Measurements from ENCODE around the gene TFB2M.
"Not testable (repeated sequence)": the region's sequence is repeated elsewhere in the genome, so short reads cannot be mapped to it uniquely, and the experiment has no call there.

The TFB2M gene, protein sequence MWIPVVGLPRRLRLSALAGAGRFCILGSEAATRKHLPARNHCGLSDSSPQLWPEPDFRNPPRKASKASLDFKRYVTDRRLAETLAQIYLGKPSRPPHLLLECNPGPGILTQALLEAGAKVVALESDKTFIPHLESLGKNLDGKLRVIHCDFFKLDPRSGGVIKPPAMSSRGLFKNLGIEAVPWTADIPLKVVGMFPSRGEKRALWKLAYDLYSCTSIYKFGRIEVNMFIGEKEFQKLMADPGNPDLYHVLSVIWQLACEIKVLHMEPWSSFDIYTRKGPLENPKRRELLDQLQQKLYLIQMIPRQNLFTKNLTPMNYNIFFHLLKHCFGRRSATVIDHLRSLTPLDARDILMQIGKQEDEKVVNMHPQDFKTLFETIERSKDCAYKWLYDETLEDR

DNA sequence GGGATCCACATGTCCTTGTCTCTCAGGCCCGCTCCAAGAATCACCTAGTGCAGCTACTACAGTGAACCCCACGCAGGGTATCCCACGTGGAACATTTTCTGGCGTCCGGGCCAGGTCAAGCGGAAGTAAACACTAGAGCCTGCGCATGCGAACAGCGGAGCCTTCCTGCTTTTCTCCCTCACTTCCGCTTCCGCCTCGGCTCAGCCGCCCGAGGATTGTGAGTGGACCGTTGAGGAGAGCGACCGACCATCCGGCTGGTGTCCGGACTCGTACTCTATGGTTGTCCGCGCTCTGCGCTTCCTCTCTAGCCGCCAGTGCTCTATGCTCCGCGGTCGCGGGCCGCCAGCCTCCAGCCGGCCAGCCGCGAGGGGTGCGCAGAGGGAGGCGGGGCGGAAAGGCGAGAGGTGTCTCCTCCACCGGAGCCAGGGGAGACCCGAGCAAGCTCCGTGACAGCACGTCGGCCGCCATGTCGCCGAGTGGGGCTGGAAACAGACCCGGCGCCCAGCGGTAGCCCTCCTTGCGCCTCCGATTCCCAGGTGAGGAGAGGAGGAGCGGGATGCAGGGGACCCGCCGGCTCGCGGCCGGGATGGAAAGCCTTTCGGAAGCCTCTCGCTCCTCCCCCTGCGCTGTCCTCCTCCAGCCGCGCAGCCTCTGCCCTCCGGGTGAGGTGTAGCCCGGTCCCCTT is at the start of gene TFB2M, which contains the start of gene CNST:
TSS of gene TFB2M (minus strand) at position 134 of the 685 bp plus-strand sequence. CDS start at position 11, 123 bp downstream.
TSS of gene CNST (plus strand) at position 329 of the 685 bp plus-strand sequence. CDS start 25,107 bp downstream, outside the sequence.
- DNase-seq (ENCODE audit: low read depth in 2 of 2) = peak; percentile 80 to 82

GRCh38 chr1:246613096-246613758 is 47.2 kb upstream of the TFB2M start:
- no peak for DNase-seq (ENCODE audit: low read depth in 2 of 2)

DNA sequence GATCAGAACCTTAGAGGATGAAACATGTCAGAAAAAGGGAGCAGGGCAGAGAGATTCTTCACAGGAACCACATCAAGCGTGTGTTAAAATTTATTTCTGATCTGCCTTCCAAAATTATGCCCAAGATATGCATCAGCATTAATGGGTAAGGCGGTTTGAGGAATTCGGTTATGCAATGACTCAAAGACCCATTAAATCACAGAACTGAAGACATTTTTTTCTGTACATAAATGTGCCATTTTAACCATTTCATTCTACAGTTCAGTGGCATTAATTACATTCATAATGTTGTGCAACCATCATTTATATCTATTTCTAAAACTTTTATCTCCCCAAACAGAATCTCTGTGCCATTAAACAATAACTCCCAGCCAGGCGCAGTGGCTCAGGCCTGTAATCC is 43.6 kb upstream of the TFB2M start:
- no peak for DNase-seq (ENCODE audit: low read depth in 2 of 2)

DNA sequence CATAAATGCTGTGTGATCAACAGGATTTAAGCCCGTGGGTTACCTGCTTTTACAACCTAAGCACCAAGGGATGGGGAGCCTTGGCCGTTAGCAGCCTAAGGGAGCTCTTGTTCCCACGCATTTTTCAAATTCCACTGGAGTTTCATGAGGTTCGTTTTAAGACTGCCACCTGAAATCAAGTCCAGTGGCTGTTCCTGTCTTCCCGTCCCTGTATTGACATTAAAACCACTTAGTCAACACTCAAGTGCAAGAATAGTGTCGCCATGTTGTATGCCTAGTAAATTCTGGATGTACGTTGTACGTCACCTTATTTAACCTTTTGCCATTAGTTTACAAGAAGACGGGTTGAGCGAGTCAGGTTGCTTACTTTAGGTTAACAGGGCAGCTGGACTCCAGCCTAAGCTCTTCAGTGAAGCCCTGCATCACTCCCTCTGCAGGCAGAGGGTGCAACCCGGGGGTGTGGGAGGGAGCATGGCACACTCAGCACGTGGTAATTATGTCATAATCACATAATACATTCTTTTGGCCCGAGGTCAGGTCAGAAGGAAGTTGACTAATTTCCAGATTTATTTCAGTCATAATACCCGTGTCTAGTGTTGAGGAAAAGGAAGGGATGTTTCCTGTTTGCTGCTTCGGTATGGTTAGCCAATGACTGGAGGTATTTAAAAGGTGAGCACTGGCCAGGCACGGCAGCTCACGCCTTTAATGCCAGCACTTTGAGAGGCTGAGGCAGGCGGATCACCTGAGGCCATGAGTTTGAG is 42.7 kb upstream of the TFB2M start:
- no peak for DNase-seq (ENCODE audit: low read depth in 2 of 2)

DNA sequence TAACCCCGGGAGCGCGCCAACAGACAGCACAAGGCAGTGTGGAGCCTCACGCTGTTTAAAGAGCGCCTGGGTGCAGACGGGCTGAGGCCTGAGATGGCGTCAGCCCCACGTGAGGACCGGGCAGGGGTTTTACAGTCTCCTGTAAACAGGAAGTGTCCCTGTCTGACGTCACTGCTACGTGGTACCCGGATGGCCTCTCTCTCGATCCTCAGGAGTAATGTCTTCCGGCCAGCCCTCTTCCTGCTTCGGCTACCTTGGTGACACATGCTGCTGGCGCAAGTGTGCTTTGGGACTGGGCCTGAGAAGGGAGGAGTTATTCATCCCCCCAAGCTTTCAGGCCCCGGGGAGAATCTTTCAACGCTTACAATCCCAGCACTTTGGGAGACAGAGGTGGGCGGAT is 41.4 kb upstream of the TFB2M start:
- DNase-seq (ENCODE audit: low read depth in 2 of 2) = no peak

- not testable (repeated sequence) for DNase-seq (ENCODE audit: low read depth in 2 of 2)
Observed at GRCh38 chr1:246605231-246605630, 39.2 kb upstream of the TFB2M start.

- DNase-seq (ENCODE audit: low read depth in 2 of 2) = no peak
Observed at GRCh38 chr1:246602194-246602593, 36.1 kb upstream of the TFB2M start.

GRCh38 chr1:246600579-246600978 is 34.5 kb upstream of the TFB2M start:
- no peak for DNase-seq (ENCODE audit: low read depth in 2 of 2)

- no peak for DNase-seq (ENCODE audit: low read depth in 2 of 2)
Observed at GRCh38 chr1:246599315-246599714, 33.3 kb upstream of the TFB2M start.

GRCh38 chr1:246597971-246598370 is 31.9 kb upstream of the TFB2M start:
- no peak for DNase-seq (ENCODE audit: low read depth in 2 of 2)

GRCh38 chr1:246597340-246597739 is 31.3 kb upstream of the TFB2M start:
- DNase-seq (ENCODE audit: low read depth in 2 of 2) = no peak

DNA sequence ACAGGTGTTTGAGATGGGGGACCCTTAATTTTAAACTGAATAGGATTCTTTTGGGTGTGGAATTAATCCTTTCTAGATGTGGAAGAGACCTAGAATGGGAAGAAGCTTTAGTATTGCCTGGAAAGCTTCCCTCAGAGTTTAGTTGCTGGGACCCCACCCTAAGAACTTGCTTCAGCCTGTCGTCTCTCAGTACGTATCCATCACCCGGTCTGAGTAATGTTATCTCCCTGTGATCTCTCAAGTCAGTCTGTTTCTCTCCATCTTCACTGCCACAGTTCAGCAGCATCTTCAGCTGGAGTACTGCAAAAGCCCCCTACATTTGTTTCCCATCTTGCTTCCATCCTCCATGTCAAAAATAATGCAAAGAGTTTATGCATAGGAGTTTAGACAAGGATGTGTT is 29.1 kb upstream of the TFB2M start:
- no peak for DNase-seq (ENCODE audit: low read depth in 2 of 2)

DNA sequence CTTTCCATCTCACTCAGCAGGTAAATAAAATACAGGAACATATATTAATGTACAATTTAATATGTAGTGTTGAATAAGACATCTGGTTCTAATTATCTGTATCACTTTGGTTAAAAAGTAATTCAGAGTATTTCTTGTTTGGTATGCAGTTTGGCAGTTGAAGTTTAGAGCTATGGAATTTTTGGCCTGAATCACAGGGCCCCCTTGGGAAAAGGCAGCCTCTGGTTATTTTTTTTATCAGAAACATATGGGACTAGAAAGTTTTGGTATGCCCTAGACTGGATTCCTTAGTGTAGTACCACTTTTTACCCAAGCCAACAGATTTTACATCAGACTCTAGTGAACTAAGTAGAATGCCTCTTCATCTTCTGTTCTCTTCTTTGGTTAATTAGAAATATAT is 26.6 kb upstream of the TFB2M start:
- DNase-seq (ENCODE audit: low read depth in 2 of 2) = no peak

DNA sequence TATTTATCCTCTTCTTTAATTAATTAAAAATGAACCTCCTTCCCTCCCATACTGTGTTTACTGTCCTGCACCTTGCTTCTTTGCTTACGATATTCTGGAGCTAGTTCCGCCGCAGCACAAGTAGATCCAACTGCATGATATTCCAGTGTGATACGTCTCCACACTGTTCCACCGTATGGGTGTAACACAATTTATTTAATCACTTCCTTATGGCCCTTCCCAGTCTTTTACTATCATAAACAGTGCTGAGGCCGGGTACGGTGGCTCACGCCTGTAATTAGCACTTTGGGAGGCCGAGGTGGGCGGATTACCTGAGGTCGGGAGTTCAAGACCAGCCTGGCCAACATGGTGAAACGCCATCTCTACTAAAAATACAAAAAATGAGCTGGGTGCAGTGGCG is 25.9 kb upstream of the TFB2M start:
- no peak for DNase-seq (ENCODE audit: low read depth in 2 of 2)

DNA sequence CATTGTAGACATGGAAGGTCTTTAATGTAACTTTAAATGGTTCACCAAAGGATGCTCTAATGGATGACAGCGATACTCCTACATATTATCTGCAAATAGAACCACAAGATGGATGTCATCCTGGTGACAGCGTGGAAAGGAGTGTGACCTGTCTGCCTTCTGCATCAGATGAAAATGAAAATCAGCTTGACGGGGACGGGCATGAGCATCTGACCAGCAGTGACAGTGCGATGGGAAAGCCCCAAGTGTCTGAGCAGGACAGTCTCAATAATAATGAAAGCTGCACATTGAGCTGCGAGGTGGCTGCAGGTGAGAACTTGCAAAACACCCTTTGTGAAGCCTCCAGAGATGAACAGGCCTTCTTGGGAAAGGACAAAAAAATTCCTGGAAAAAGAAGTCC is 25.4 kb upstream of the TFB2M start:
- no peak for DNase-seq (ENCODE audit: low read depth in 2 of 2)

DNA sequence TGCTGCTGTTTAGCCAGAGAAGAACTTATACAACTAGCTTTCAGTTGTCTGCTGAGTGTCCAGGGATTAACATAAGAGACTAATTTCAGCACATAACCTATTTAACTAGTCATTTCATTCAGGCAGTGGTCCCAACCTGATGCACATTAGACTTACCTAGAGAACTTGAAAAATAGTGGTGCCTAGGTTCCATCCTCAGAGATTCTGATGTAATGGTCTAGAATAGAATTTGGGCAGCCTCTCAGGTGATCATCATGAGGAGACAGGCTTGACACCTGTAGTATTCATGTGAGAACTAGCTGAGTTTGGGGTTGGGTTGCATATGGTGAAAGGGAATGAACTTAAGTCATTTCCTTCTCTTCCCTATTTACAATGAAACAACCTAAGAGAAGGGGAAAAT is 25.0 kb upstream of the TFB2M start:
- DNase-seq (ENCODE audit: low read depth in 2 of 2) = no peak

GRCh38 chr1:246589919-246590318 is 23.9 kb upstream of the TFB2M start:
- not testable (repeated sequence) for DNase-seq (ENCODE audit: low read depth in 2 of 2)

DNA sequence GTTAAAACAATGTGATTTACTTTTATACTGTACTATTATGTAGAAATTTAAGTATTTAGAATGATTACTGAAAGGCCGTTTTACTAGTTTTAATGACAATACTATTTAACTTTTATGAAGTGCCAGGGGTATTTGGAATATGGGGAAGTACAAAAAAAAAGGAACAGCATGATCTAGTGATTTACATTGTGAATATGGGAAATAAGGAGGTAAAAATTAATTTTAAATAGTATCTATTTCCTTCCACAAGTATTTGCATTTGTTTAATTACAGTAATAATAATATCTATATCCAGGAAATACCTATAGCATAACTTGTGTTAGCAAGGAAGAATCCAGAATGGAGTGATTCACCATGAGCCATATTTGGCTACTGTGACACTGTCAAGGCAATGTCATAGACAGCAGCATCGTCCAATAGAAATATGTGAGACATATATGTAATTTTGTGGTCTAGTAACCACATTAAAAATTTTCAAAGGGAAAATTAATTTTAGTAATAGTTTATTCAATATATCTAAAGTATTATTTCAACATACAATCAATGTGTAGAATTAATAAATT is 22.2 kb upstream of the TFB2M start:
- no peak for DNase-seq (ENCODE audit: low read depth in 2 of 2)

GRCh38 chr1:246587606-246588005 is 21.5 kb upstream of the TFB2M start:
- DNase-seq (ENCODE audit: low read depth in 2 of 2) = no peak

DNA sequence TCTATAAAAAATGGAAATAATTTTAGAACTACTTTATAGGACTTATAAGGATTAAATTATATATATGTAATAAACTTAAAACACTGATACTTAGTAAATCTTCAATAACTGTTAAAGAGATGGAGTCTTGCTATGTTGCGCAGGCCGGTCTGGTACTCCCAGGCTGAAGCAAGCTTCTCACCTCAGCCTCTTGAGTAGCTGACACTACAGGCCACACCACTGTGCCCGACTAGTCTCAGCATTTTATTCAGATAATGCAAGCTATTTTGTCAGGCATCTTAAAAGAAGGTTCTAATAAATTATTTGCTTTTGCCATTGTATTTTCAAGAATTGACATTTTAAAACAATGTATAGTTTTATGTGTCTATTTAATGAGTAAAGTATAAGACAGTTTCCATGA is 21.0 kb upstream of the TFB2M start:
- DNase-seq (ENCODE audit: low read depth in 2 of 2) = no peak

DNA sequence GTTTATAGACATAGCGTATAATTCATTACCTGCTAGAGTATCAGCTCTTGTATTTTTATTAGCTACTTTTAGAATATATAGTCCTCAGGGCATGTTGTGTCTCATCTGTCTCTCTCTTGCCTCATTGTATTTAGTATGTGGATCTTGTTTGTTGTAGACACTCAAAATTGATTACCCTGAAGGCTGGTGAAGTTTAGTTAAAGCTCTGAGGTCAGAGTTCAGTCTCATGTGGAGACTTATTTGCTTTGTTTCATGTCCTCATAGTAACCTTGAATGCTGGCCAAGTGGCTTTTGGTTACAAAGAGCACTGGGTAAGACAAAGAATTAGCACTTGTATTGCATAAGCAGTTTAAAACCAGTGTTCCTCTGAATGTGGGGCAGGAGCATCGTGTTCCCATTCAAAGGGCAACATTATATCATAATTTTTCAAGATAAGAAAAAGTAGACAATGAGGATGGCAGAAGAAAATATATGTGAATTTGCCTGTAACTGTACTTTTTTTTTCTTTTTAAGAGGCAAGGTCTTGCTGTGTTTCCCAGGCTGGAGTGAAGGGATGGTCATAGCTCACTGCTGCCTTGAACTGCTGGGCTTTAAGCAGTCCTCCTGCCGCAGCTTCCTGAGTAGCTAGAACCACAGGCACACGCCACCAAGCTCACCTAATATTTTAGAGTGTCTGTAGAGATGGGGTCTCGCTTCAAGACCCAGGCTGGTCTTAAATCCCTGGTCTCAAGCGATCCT is 17.6 kb upstream of the TFB2M start:
- DNase-seq (ENCODE audit: low read depth in 2 of 2) = no peak
